Regular cardiac myocyte (primary cell): Measurements from ENCODE around the gene BBX. TPM values are rescaled to one million over a fixed set of nuclear protein-coding genes. Genes with fewer than 3 reads are reported as not detected.

Source experiments
- total RNA-seq: library from RNA; depleted of rRNA; stranded (reverse); fragments of >200 nt; gene quantifications from 2 replicates; pipeline ENCODE4 v1.2.3, GENCODE V29; 2014

Gene BBX
- total RNA-seq: 94.4 and 97.0 TPM in 2 replicates

DNA sequence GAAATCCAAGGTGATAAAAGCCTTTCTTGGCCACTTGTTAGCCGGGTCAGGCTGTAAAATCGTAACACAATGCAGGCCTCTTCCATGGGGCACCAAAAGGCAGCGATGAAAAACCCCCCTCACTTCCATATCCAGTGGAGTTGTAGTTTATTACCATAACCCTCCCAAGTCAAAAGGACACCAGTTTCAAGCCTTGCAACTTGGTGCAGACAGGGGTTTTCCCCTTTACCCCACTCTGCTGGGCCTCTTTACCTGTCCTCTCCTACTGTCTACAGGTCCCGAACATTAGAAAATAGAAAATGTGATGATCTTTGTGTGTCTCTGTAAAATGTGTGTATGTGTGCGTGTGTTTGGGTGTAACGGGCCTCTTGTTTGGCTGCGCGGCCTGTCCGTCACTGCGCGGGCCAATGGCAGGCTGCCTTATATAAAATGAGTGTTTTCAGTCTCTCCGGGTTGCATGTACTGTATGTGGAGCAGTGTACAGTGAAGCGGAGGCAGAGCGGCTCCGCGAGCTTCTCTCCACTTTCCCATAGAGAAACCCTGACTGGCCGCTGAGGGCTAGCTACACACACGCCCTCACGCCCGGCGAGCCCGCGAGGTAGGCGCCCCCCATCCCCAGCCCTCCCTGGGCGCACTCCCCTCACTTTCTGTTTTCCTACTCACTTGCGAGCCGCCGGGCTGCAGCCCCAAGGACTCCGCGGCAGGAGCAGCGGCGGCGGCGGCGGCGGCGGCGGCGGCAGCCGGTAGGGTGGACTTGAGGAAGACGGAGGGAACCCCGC, at the start of gene BBX:
TSS of gene BBX (plus strand) at position 453 of the 779 bp plus-strand sequence. CDS start 187,499 bp downstream, outside the sequence.

Other genes with a start within 250 kb of the BBX start
- not detected in 2 replicates for gene CCDC54, start 145.5 kb upstream of the BBX start, total RNA-seq